GM18502 (cell line): ENCODE results near the gene PHYHD1.

ENCODE experiments used
- ATAC-seq: cut with Tn5 transposase; IDR thresholded peaks from one replicate; pipeline ENCODE4 v1.9.1; 2021; ENCODE audit warnings: mild to moderate bottlenecking; ENCODE audit not compliant: unreplicated experiment, poor library complexity

PHYHD1 gene

DNA sequence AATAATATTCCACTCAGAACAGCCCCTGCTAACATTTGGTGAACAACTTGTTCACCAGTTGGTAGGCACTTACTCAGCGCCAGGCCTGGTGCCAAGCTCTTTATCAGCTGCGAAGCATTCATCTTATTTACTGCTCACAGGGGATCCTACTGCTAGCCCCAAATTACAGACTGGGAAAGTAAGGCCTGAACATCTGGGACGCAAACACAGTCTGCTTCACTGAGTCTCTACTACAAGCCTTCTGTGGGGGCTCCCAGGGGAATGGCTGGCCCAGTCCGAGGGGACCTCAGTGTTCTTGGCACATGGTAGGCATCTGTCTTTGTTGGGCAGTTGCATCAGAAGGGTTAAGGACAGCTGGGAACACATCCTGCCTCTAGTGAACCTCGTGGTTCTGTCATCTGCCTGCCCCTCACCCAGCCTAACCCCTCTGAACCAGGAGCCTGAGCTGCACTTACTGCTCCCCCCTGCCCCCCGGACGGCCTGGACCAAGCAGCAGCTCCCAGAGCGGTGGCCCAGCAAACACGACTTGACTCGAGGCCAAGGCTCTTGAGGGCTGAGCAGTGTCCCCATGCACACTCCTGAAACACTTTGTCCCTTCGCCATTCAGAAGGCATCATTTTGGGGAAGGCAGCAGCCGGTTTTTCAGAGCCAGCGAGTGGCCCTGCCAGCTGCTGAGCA, at the start of gene PHYHD1:
TSS of gene PHYHD1 (plus strand) at position 602 of the 678 bp plus-strand sequence. CDS start 1,342 bp downstream, outside the sequence.
- ATAC-seq: no peak

DNA sequence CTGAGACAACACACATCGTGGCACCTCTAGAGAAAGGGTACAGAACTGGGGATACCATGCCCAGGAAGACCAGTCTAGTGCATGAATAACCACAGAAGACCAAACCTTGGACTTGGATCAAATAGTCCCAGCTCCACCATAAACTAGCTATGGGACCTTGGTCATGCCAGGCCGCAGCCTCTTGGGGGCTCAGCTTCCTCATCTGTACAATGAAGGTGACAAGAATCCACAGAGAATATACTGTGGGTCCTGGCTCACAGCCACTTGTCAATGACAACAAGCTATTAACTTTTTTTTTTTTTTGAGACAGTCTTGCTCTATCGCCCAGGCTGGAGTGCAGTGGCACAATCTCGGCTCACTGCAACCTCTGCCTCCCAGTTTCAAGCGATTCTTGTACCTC, 42.9 kb upstream of the PHYHD1 start:
- no peak for ATAC-seq

DNA sequence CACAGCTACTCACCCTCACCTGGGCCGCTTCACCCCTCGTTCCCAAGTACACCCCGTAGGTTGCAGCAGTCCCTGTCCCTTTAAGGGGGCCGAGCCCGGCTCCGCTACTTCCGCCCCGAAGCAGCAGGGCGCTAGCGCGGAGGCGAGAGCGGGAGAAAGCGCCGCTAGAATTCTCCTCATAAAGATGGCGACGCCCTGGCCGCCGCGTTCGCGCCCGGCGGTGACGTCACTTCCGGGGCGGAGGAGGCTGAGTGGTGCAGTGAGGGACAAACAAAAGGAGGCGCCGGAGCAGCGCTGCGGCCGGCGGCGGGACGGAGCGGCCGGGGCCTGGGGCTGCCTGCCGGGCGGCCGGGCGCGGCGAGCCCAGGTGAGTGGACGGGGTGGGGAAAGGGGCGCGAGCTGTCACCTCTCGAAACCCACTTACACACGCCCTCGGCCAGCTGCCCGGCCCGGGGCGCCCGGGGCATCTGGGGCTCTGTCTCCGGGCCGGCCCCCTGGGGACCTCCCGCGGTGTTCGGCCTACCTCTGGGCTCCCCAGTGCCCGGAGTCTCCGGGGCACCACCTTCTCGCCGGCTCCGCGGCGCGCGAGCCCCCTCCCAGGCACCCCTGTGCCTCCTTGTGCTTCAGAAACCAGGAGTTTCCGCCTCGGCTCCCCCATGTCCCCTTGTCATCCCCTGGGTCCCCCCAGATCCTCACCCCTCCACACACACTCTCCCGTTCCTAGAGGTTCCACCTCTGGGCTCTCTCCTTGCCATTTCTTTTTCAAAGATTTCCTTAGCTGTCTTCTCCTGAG, 38.7 kb upstream of the PHYHD1 start, which contains the start of the genes KYAT1 and LRRC8A:
TSS of gene KYAT1 (minus strand) at position 67 of the 793 bp plus-strand sequence. CDS start 36,545 bp downstream, outside the sequence.
TSS of gene LRRC8A (plus strand) at position 250 of the 793 bp plus-strand sequence. CDS start 25,032 bp downstream, outside the sequence.
- ATAC-seq: peak; percentile 85

DNA sequence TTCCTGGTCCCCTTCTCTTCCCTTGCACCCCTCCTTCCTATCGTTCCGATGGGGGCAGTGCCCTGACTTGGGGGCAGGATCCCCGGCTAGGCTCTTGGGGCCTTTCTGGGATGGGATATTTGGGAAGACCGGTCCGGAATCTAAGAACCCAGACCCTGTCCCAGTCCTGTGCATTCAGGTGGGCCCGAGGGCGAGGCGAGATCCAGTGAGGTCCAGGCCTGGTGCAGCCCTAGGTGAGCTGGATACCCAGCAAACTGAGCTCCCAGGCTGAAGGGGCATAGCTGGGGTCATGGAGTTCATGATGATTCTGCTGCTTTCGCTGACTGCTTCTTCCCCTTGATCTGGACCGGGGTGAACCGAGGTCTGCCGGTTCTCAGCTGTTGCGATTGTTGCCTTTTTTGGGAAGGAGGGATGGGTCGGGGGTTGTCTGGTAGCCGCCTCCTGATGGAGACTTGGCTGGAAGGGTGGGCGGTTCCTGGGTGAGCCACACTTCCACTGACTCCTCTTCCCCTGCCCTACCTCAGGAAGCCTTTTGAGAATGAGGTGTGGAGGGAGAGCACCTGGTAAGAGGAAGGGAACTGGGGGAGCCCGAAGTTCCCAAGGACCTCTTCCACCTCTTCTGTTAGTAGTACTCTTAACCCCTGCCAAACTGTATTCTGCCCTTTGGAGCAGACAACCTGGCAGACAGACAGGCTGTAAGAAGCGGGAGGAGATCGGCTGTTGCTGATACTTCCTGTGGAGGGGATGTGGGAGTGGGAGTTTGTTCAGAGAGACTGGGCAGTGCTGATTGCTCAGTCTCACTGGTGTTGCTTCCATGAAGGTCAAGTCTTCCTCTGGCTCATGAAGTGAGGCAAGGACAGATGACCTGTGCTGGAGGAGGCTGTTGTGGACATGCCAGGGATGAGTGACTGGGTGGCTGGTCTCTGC, 37.8 kb upstream of the PHYHD1 start:
- no peak for ATAC-seq

DNA sequence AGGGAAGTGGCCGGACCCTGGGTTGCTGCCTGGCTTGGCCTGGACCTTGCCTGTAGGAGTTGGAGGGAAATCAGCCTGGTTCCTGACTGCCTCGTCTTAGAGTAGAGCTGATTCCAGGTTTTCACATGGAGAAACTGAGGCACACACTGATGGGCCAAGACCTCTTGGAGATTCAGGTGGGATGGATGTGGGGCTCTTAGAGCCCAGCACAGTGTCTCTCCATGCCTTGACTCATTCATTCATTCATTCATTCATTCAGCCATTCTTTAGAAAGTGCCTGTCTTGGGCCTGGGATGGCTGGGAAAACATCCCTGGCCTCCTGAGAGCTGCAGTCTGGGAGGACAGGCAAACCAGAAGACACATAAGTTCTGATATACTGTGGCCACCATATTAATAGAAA, 36.6 kb upstream of the PHYHD1 start:
- no peak for ATAC-seq

DNA sequence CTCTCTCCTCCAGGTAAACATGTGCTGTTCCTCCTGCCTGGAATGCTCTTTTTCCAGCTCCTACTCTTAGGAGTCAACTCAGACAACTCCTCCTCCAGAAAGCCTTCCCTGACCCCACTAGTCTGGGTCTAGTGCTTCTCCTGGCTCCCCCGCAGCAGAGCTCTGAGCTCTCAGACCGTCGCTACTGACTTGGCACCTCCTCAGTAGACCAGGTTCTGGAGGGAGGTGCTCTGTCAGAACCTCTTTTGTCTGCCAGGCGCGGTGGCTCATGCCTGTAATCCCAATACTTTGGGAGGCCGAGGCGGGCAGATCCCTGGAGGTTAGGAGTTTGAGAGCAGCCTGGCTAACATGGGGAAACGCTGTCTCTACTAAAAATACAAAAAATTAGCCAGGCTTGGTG, 35.4 kb upstream of the PHYHD1 start:
- no peak for ATAC-seq

DNA sequence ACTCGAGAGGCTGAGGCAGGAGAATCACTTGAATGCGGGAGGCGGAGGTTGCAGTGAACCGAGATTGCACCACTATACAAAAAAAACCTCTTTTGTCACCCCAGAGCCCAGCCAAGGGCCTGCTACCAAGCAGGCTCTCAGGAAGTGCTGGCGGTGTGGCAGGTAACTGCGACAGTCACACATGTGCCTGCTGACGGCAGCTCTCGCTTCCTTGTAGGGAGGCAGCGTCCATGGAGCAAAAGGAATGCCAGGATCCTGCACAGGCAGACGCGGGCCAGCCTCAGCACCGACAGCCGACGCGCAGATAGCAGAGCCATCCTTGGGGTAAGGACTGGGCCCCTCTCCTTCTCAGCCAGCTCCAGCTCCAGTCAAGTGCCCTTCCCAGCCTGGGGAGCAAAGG, 35.0 kb upstream of the PHYHD1 start:
- ATAC-seq: no peak

DNA sequence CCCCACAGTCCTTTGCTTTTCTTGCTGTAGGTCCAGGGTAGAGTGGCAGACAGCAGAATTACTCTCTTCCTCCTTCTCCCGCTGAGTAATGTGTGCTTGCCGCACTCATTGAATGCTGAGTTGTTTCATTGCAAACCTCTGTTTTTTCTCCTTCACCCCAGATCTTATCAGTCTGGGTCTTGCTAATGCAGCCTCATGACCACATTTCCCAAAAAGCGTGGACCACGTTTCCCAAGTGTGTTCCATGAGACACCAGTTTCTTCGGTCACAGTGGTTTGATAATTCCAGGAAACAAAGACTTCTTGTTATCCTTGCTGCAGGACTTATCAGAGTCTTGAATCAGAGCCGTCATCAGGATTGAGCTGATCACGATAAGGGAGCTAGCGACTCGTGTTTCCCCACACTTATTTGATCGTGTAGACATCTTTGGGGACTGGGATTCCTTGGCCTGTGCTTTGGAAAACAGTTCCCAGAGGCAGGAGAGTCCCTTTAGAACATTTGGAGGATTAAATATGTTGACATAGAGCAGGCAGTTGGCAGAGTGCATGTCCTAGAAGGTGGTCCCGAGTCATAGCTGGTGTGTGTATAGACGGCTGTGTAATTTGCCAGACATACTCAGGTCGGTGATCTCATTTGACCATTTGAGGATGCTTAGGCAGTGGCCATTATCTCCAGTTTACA, 34.4 kb upstream of the PHYHD1 start:
- ATAC-seq: no peak

DNA sequence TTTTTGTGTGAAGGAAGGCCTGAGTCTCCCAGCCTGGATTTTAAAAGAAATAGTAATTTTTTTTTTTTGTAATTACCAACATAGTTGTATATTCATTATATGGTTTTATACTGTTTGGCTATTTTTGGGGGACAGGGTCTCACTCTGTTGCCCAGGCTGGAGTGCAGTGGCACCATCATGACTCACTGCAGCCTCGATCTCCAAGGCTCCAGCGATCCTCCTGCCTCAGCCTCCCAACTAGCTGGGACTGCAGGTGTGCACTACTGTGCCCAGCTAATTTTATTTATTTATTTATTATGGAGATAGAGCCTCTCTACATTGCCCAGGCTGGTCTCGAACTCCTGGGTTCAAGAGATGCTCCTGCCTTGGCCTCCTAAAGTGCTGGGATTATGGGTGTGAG, 33.7 kb upstream of the PHYHD1 start:
- ATAC-seq: no peak

DNA sequence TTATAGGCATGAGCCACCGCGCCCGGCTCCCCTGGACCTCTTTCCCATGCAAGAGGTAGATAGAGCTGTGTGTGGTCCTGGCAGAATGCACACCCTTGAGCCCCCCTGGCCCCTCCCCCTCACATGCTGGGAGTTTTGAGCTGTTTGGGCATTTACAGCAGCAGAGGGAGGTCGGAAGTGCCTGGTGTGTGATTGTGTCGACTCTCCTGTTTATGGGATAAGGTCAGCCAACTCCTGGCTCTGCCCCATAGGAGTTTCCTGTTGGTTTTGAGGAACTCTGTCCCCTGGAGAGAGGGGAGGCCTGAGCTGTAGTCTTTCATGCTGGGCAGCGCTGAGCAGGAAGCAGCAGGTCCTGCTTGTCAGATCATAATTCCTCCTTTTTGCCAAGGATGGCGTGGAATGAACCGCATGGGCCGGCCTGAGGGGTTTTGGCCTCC, 32.9 kb upstream of the PHYHD1 start:
- no peak for ATAC-seq

DNA sequence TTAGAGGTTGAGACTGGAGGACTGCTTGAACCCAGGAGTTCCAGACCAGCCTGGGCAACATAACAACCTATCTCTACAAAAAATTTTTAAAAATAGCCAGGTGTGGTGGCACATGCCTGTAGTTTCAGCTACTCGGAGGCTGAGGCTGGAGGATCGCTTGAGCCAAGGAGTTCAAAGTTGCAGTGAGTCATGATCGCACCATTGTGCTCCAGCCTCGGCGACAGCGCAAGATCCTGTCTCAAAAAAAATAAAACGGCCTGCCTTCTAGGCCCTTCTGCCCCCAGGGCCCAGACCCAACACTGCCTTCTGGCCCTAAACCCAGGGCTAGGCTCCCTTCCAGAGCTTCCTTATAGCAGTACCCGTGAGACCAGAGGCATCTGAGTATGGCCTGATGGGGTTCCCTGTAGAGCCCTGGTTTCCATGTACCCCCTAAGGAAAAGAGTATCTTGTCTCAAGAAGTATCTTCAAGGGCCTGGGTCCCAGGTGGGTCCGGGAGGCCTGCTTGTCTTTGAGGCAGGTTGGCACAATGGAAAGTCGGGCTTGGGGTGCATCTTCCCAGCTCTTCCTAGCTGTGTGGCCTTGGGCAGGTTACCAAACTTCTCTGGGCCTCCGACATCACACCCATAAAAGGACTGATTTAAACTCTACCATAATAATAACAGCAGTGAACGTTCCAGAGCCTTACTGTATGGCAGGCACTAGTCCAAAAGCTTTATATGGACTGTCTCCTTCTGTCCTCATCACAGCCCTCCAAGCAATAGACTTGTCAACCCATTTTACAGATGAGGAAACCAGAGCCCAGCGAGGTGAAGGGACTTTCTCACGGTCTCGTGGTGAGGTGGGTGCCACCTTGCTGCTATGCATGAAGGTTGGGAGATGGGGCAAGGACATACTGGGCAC, 29.2 kb upstream of the PHYHD1 start:
- ATAC-seq: no peak

DNA sequence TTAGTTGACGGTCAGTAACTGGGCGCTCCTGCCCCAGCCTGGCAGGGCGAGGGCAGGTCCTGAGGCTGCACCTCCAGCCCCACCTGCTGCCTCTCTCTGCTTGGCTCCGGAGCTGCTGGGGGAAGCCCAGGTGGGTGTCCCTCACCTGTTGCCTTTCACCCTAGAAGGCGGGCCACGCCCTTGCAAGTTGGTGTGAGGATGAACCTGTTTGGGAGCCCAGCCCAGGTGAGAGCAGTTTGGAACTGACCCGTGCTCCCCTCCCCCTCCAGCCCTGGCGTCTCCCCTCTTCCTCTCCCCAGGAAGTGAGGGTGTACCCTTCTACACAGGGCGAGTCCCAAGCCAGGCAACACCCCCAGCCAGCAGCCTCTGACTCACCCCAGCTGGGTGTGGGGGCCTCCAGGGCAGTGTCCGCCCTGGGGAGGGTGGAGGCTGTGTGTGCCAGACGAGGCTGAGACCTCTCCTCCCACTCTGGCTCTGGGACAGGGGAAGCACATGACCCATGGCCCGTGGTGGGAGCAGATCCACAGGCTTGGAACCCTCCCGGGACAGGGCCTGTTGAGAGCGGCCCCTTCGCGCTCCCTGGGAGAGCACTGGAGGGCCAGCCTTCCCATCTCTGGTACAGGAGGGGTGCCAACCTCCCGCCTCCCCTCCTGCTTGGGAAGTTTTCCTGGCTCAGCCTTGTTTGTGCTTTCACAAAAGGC, 28.4 kb upstream of the PHYHD1 start:
- no peak for ATAC-seq

DNA sequence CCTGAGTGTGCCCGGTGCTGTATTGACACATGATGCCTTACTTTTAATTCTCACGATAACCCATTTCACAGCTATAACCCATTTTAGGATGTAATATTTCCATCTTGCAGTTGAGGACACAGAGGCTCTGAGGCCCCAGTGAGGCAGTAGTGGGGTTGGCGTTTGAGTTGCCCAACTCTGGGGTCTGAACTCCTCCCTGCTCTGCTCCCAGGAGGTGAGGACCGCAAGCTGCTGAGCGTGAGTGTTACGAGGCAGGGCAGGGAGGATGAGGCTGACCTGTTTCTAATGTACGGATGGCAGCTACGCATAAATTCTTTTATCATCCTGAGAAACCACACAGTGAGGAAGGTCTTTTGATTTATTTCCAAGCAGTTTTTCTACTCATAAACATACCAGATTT, 27.4 kb upstream of the PHYHD1 start:
- ATAC-seq: no peak

DNA sequence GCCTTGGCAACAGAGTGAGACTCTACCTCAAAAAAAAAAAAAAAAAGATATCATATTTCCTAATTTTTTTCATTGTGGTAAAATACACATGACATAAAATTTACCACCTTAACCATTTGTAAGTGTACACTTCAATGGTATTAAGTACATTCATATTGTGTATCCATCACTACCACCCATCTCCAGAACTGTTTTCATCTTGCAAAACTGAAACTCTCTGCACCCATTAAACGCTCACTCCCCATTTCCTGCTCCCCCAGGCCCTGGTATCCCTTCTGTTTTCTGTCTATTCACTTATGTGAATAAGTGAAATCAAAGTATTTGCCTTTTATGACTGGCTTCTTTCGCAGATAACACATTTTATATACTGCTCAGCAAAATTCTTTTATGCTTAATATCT, 26.0 kb upstream of the PHYHD1 start:
- no peak for ATAC-seq

DNA sequence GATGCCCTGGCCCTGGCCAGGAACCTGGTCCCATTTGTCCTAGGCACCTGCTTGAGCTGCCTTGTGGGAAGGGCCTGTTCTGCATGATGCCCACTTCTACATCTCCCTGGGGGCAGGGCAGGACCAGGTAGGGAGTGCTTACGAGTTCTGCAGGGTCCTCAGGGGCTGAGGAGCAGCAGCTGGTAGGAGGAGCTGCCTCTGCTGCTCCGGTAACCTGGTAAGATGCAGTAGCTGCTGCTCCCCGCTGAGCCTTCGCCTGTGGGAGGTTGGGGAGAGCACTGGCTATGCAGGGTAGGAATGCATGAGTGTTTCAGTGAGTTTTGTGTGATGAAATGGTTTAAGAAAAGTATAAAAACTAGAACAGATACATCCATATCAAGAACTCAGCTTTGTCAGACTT, 25.2 kb upstream of the PHYHD1 start:
- no peak for ATAC-seq

DNA sequence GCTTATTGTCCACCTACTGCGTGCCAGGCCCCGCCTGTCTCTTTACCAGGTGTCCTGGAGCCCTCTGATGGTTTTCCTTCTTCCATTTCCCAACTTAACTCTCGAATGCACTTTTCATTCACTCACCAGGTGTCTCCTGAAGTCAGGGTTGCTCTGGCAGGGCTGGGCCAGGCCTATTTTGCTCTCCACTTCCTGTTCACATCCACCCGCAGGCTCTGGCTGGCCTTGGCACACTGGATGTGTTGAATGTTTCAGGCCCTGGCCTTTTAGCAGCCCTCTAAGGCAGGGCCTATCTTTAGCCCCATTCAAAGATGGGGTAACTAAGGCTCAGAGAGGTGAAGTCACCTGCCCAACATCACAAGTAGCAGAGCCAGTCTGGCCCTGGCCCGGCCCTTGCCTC, 22.4 kb upstream of the PHYHD1 start:
- no peak for ATAC-seq

DNA sequence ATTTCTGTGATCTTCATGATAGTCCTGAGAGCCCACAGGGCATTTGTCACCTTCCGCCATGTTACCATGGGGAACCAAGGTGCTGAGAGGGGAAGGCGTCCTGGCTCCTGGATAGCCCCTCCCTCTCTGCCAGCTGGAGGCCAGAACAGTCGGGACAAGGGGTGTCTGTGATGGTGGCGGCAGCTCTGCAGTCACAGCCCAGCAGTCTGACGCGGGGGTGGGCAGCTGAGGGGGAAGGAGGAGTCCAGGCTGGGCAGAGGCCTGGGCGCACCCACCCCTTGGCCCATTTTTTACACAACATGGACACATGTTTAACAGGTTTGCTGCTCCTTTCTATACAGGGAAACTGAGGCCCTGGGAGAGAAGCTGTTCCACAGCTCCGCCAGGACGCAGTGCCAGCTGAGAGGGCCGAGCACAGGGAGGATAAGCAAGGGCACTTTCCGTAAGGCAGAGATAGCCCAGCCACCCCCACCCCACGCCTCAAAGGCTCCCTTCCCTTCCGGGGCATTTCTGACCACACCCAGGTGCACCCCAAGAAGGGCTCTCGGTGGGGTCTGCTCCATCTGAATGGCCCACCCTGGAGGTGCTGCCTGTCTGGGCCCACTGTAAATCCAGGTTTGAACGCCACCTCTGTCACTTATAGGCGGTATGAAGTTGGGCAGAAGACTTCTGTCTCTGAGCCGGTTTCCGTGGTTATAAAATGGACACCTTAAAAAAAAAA, 21.8 kb upstream of the PHYHD1 start:
- ATAC-seq: no peak
